GM21423 (cell line): ENCODE measurements around the gene FLNB.

ENCODE experiments used
- ATAC-seq: cut with Tn5 transposase; IDR thresholded peaks from one replicate; pipeline ENCODE4 v1.9.1; 2021; ENCODE audit warnings: mild to moderate bottlenecking, moderate library complexity; ENCODE audit not compliant: unreplicated experiment

Gene FLNB

GRCh38 chr3:58177747-58178527 is 169.7 kb downstream of the FLNB start:
- ATAC-seq: peak; percentile 79

- ATAC-seq: no peak
Observed at GRCh38 chr3:58178528-58179234, 170.5 kb downstream of the FLNB start.

- no peak for ATAC-seq
Observed at GRCh38 chr3:58179235-58180098, 171.2 kb downstream of the FLNB start.

GRCh38 chr3:58180099-58180880 is 172.1 kb downstream of the FLNB start:
- no peak for ATAC-seq

GRCh38 chr3:58180940-58181587 is 172.8 kb downstream of the FLNB start:
- no peak for ATAC-seq

GRCh38 chr3:58183221-58183620 is 175.0 kb downstream of the FLNB start:
- no peak for ATAC-seq

- no peak for ATAC-seq
Observed at GRCh38 chr3:58183891-58184290, 175.7 kb downstream of the FLNB start.

- ATAC-seq: no peak
Observed at GRCh38 chr3:58184309-58184981, 176.2 kb downstream of the FLNB start.

GRCh38 chr3:58184982-58185360 is 176.7 kb downstream of the FLNB start:
- ATAC-seq: no peak

GRCh38 chr3:58188173-58188564 is 179.9 kb downstream of the FLNB start:
- no peak for ATAC-seq

- no peak for ATAC-seq
Observed at GRCh38 chr3:58188921-58189451, 180.8 kb downstream of the FLNB start.

- ATAC-seq: no peak
Observed at GRCh38 chr3:58189691-58190090, 181.5 kb downstream of the FLNB start.

GRCh38 chr3:58190291-58190690 is 182.1 kb downstream of the FLNB start:
- no peak for ATAC-seq

GRCh38 chr3:58190882-58191281 is 182.7 kb downstream of the FLNB start:
- no peak for ATAC-seq

- no peak for ATAC-seq
Observed at GRCh38 chr3:58191361-58191991, 183.3 kb downstream of the FLNB start.

GRCh38 chr3:58192069-58192468 is 183.8 kb downstream of the FLNB start:
- ATAC-seq: no peak

GRCh38 chr3:58193682-58194407 is 185.6 kb downstream of the FLNB start:
- ATAC-seq: no peak

GRCh38 chr3:58197588-58197987 is 189.4 kb downstream of the FLNB start:
- no peak for ATAC-seq
